Fibroblast of skin of left biceps (primary cell): Measurements from ENCODE around the gene ITK.
A peak's percentile ranks its signal among the peaks of the same experiment; 100 is the strongest.
"Not testable (repeated sequence)": the region's sequence is repeated elsewhere in the genome, so short reads cannot be mapped to it uniquely, and the experiment has no call there.

Experiments used
- DNase-seq, 2 experiments: peaks; one replicate each; pipeline ENCODE4 v3.0.0-alpha.2; 2013; ENCODE audit warnings: low read depth in 2 of 2

Gene ITK

GRCh38 chr5:157210652-157211051 is 30.0 kb downstream of the ITK start:
- DNase-seq = peak; percentile 56 to 67

GRCh38 chr5:157212307-157212706 is 31.7 kb downstream of the ITK start:
- no peak for DNase-seq

GRCh38 chr5:157213527-157214243 is 33.0 kb downstream of the ITK start:
- DNase-seq = no peak

GRCh38 chr5:157214415-157214814 is 33.8 kb downstream of the ITK start:
- DNase-seq = no peak

- DNase-seq = no peak
Measured at GRCh38 chr5:157214861-157215513, 34.3 kb downstream of the ITK start.

GRCh38 chr5:157215514-157216167 is 35.0 kb downstream of the ITK start:
- no peak for DNase-seq

GRCh38 chr5:157216391-157217142 is 35.9 kb downstream of the ITK start:
- DNase-seq = no peak

GRCh38 chr5:157217289-157218024 is 36.8 kb downstream of the ITK start:
- no peak for DNase-seq

- peak in 1 of 2 experiments; percentile 40 for DNase-seq
Measured at GRCh38 chr5:157219491-157220271, 39.0 kb downstream of the ITK start.

GRCh38 chr5:157221959-157222358 is 41.3 kb downstream of the ITK start:
- no peak for DNase-seq

- DNase-seq = peak; percentile 66 to 76
Measured at GRCh38 chr5:157222506-157223230, 42.0 kb downstream of the ITK start.

GRCh38 chr5:157225469-157226422 is 45.1 kb downstream of the ITK start:
- DNase-seq = no peak

GRCh38 chr5:157230610-157231009 is 50.0 kb downstream of the ITK start:
- DNase-seq = no peak

- no peak for DNase-seq
Measured at GRCh38 chr5:157232706-157233105, 52.1 kb downstream of the ITK start.

GRCh38 chr5:157233515-157233914 is 52.9 kb downstream of the ITK start:
- DNase-seq = no peak

GRCh38 chr5:157236423-157236822 is 55.8 kb downstream of the ITK start:
- DNase-seq = no peak

- no peak for DNase-seq
Measured at GRCh38 chr5:157241483-157241882, 60.8 kb downstream of the ITK start.

GRCh38 chr5:157244704-157245103 is 64.1 kb downstream of the ITK start:
- not testable (repeated sequence) for DNase-seq

- DNase-seq = no peak
Measured at GRCh38 chr5:157245476-157245875, 64.8 kb downstream of the ITK start.
